CD4-positive, CD25-positive, alpha-beta regulatory T cell (primary cell): ENCODE data around the gene KCNQ1. TPM values are rescaled to one million over a fixed set of nuclear protein-coding genes. Genes with fewer than 3 reads are reported as not detected.
A peak's percentile ranks its signal among the peaks of the same experiment; 100 is the strongest.

ENCODE experiments used
- ATAC-seq, 2 donors: fragments of 150-1000 bp; cut with Tn5 transposase; one replicate each; pipeline ENCODE4 v1.10.0; 2021; ENCODE audit warnings: low read depth in 2 of 2, moderate number of reproducible peaks in 2 of 2, moderate library complexity in 1 of 2
- DNase-seq, 3 donors: peaks; one replicate each; pipeline versions ENCODE4 v3.0.0 to v3.0.0-alpha.2; 2012 to 2022; ENCODE audit warnings: mixed read lengths in 1 of 3
- H3K27ac ChIP-seq: one replicate; pipeline ENCODE4 v1.7.0; 2013; ENCODE audit warnings: mild to moderate bottlenecking, low read length; ENCODE audit not compliant: insufficient read depth, poor library complexity, severe bottlenecking
- H3K27me3 ChIP-seq: one replicate; pipeline ENCODE4 v1.7.0; 2013; ENCODE audit warnings: low read length; ENCODE audit not compliant: control insufficient read depth, insufficient read depth
- H3K36me3 ChIP-seq: one replicate; pipeline ENCODE4 v1.7.0; 2013; ENCODE audit warnings: mild to moderate bottlenecking, low read length, moderate library complexity; ENCODE audit not compliant: control insufficient read depth, insufficient read depth
- H3K4me1 ChIP-seq: 2 replicates; pipeline ENCODE4 v1.7.0; 2013; ENCODE audit warnings: mild to moderate bottlenecking, low read length; ENCODE audit not compliant: insufficient read depth, control insufficient read depth, poor library complexity, severe bottlenecking
- H3K4me3 ChIP-seq: one replicate; pipeline ENCODE4 v1.7.0; 2013; ENCODE audit warnings: low read depth, mild to moderate bottlenecking, low read length, moderate library complexity
- H3K9me3 ChIP-seq, 2 experiments: 1 replicate in 1 of 2; 2 replicates in 1 of 2; pipeline ENCODE4 v1.7.0; 2013; ENCODE audit warnings: low read length in 2 of 2, mild to moderate bottlenecking in 1 of 2, moderate library complexity in 1 of 2; ENCODE audit not compliant: control insufficient read depth in 2 of 2
- H3K27ac Mint-ChIP-seq, 3 donors: one replicate each; pipeline ENCODE4 v1.8.0; 2020 to 2022; ENCODE audit warnings: mild to moderate bottlenecking in 3 of 3, mixed read lengths in 3 of 3, moderate library complexity in 2 of 3
- H3K27me3 Mint-ChIP-seq: one replicate; pipeline ENCODE4 v1.8.0; 2022; ENCODE audit warnings: mild to moderate bottlenecking, mixed read lengths
- H3K36me3 Mint-ChIP-seq: one replicate; pipeline ENCODE4 v1.8.0; 2020; ENCODE audit warnings: mixed read lengths
- H3K4me1 Mint-ChIP-seq, 4 donors: one replicate each; pipeline ENCODE4 v1.8.0; 2020 to 2022; ENCODE audit warnings: mixed read lengths in 4 of 4, mild to moderate bottlenecking in 1 of 4
- H3K4me3 Mint-ChIP-seq, 4 donors: one replicate each; pipeline ENCODE4 v1.8.0; 2020 to 2022; ENCODE audit warnings: mild to moderate bottlenecking in 4 of 4, mixed read lengths in 4 of 4, moderate library complexity in 3 of 4
- H3K9me3 Mint-ChIP-seq, 7 donors: one replicate each; pipeline ENCODE4 v1.8.0; 2020 to 2022; ENCODE audit warnings: mixed read lengths in 7 of 7, mild to moderate bottlenecking in 3 of 7, moderate library complexity in 2 of 7
- polyA plus RNA-seq, 4 donors: library from polyadenylated mRNA; unstranded; fragments of 300-500 nt; fragmentation: Illumina TruSeq; gene quantifications; one replicate each; pipeline ENCODE4 v1.2.3, GENCODE V29; 2021
- total RNA-seq: library from RNA; stranded (reverse); gene quantifications from one replicate; pipeline ENCODE4 v1.2.3, GENCODE V29; 2022

The KCNQ1 gene
- total and polyA plus RNA-seq, 5 donors from 2014 or later = 5.5 to 13.4 (median 6.8) TPM

DNA sequence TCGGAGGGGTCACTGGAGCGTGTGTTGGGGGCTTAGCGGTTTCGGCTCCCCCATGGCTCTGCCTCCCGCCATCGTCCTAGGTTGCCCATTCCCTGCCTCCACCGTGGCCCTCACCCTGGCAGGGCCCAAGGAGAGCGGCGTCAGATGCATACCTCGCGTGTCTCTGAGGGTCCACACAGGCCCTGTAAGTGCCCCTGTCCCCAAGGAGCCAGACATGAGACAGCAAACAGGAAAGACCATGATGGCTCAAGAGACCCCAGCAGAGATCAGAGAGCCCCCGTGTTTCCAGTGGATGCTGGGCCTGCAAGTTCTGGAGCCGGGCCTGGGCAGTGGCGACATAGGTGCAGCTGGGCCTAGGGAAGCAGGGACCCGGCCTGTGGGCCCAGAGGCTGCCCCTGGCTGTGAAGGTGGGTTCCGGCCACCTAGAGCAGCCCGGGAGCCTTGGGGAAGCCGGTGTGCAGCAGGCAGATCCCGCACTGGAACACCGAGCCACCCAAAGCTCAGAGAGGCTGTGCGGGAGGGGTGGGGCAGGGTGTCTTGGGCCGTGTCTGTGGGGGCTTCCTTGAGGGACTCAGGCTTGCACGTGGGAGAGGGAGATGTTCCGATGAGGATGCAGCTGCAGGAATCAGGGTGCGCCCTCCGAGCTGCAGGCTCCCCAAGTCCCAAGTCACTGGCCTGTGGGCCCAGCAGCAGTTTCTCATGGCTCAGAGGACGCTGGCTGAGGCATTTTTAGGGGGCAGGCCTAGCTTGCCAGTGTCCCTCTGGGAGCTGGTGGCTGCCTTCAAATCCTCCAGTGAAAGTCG is 128.6 kb downstream of the KCNQ1 start:
- Histone ChIP-seq H3K9me3 (no peaks in the 10 kb centered on the region), H3K4me1 (no peaks in the 10 kb centered on the region), H3K27me3 (no peaks in the 10 kb centered on the region), H3K4me3 (no peak overlapping the region), H3K27ac (no peak overlapping the region), H3K36me3 (no peaks in the 10 kb centered on the region)
- H3K36me3 Mint-ChIP-seq = no peaks in the 10 kb centered on the region
- peaks cover 0 to 3% (median 0%) of the 10 kb centered on the region in 4 donors for H3K4me1 Mint-ChIP-seq
- H3K9me3 Mint-ChIP-seq = no peaks in the 10 kb centered on the region
- no peak for DNase-seq
- H3K4me3 Mint-ChIP-seq = no peak overlapping the region
- no peak for ATAC-seq
- H3K27me3 Mint-ChIP-seq = no peaks in the 10 kb centered on the region
- H3K27ac Mint-ChIP-seq = no peak overlapping the region

DNA sequence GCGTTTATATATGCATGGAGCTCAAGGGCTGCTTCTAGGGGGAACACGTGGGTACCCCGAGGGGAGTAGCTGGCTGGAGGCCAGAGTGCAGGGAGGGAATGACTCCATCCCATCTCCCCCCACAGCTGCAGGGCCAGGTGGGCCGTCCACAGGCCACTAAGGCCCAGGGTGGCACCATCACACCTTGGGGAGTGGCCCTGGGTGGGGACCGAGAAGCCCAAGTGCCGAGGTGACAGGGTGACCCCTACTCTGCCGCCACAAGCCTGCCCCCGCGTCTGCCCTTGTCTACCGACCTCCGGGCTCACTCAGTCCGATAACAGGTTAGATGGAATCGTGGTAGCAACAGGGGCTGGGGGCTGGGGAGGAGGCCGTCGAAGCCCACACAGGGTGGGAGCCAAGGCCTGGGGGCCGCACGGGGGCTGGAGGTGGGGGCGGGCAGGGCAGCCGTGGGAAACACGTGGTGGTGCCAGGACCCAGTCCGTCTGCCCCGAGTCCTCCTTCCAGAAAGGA is 129.3 kb downstream of the KCNQ1 start:
- Mint-ChIP-seq H3K4me3 (no peak overlapping the region), H3K9me3 (no peaks in the 10 kb centered on the region), H3K27ac (no peak overlapping the region), H3K4me1 (peaks cover 0 to 1% (median 0%) of the 10 kb centered on the region in 4 donors), H3K27me3 (no peaks in the 10 kb centered on the region), H3K36me3 (no peaks in the 10 kb centered on the region)
- H3K36me3 ChIP-seq = no peaks in the 10 kb centered on the region
- H3K9me3 ChIP-seq = no peaks in the 10 kb centered on the region
- ATAC-seq (no peak), DNase-seq (no peak)
- H3K27ac ChIP-seq = no peak overlapping the region
- H3K4me1 ChIP-seq = no peaks in the 10 kb centered on the region
- no peak overlapping the region for H3K4me3 ChIP-seq
- H3K27me3 ChIP-seq = no peaks in the 10 kb centered on the region

DNA sequence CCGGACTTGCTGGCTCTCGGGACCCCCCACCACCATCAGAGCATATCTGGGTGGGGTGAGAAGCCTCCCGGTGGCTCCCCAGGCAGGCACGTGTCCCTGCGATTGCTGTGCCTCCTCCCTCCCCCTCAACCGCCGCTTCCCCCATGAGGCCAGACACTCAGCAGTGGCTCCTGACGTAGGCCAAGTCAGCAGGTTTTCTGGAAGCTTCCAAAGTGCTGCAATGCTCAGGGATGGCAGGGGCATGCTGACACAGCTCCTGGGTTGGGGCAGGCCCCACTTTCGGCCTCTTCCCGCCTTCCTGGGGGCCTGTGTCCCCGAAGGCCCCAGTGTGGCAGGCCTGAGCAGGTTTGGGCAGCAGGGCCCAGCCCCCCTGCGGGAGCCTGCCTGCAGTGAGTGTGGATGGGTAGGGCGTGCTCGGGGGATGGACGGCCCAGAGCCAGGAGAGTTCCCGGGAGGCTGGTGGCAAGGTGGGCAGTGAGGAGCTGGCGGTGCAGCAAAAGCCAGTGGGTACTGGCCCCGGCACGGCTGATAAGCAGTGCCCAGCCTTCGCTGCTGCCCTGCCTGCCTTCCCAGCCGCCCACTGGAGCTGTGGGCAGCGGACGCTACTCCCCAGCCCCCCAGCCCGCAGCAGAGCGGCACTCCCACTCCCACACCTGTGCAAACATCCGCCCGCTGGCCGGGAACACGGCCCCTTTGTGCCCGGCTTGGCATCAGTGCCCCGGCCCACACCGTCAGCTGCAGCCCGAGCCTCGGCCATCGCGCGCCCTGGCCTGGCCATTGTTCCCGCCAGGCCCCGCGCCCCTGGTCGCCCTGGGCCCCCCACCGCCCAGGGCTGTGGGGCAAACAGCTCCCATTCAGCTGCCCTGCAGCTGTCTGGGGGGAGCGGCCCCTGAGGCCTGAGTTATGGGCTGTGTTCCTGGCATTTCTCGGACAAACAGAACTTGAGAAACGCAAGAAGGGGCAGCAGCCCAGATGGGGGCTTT is 130.0 kb downstream of the KCNQ1 start:
- Mint-ChIP-seq H3K4me1 (no peaks in the 10 kb centered on the region), H3K27ac (no peak overlapping the region), H3K9me3 (no peaks in the 10 kb centered on the region), H3K27me3 (no peaks in the 10 kb centered on the region), H3K36me3 (no peaks in the 10 kb centered on the region), H3K4me3 (no peak overlapping the region)
- H3K4me1 ChIP-seq = no peaks in the 10 kb centered on the region
- ATAC-seq = no peak
- no peak overlapping the region for H3K4me3 ChIP-seq
- H3K36me3 ChIP-seq = no peaks in the 10 kb centered on the region
- H3K27ac ChIP-seq = no peak overlapping the region
- H3K9me3 ChIP-seq = no peaks in the 10 kb centered on the region
- H3K27me3 ChIP-seq = no peaks in the 10 kb centered on the region
- no peak for DNase-seq

DNA sequence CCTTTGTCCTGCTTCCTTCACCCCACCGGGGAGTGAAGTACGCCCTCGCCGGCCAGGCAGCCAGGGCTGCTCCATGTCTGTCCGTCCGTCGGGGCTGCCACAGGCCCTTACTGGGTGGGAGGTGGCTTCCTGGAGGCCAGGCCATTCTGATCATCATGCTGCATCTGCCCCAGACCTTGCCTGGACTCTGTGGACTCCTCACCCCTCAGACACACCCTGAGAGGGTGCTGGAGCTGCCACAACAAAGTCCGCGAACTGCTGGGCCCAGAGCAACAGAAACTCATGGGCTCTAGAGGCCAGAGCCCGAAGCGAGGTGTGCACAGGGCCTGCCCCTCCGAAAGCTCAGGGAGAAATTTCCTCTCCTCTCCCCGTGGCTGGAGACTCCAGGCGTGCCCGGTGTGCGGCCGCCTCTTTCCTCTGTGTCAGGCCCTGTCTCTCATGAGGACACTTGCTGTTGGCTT is 130.8 kb downstream of the KCNQ1 start:
- H3K36me3 ChIP-seq = no peaks in the 10 kb centered on the region

DNA sequence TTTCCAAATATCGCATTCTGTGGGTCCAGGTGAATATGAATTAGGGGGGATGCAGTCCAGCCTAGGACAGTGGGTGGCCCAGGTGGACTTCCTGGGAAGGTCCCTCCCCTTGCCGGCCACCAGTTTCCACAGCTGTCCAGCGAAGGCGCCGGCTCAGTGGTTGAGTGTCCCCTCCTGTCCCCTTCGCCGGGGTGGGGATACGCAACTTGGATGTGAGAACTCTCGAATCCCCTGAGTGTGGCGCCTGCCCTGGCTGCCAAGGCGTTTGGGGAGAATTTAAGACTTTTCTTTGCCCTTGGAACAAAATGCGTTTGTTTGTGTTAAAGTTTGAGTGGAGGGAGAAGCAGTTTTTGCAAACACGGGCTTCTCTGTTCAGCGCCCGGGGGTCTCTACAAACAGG is 131.3 kb downstream of the KCNQ1 start:
- DNase-seq (no peak), ATAC-seq (no peak)
- no peak overlapping the region for H3K27ac ChIP-seq
- H3K4me3 ChIP-seq = no peak overlapping the region
- no peaks in the 10 kb centered on the region for H3K4me1 Mint-ChIP-seq
- no peak overlapping the region for H3K27ac Mint-ChIP-seq
- H3K27me3 ChIP-seq = no peaks in the 10 kb centered on the region
- no peaks in the 10 kb centered on the region for H3K36me3 Mint-ChIP-seq
- H3K4me1 ChIP-seq = no peaks in the 10 kb centered on the region
- no peaks in the 10 kb centered on the region for H3K9me3 ChIP-seq
- H3K36me3 ChIP-seq = no peaks in the 10 kb centered on the region
- no peak overlapping the region for H3K4me3 Mint-ChIP-seq
- H3K27me3 Mint-ChIP-seq = no peaks in the 10 kb centered on the region
- H3K9me3 Mint-ChIP-seq = no peaks in the 10 kb centered on the region

More for the DNA sequence above, 130.8 kb downstream of the KCNQ1 start:
- Histone ChIP-seq H3K9me3 (no peaks in the 10 kb centered on the region), H3K27me3 (no peaks in the 10 kb centered on the region), H3K4me1 (no peaks in the 10 kb centered on the region), H3K4me3 (no peak overlapping the region), H3K27ac (no peak overlapping the region)
- no peaks in the 10 kb centered on the region for H3K9me3 Mint-ChIP-seq
- no peak overlapping the region for H3K4me3 Mint-ChIP-seq
- H3K27me3 Mint-ChIP-seq = no peaks in the 10 kb centered on the region
- H3K27ac Mint-ChIP-seq = no peak overlapping the region
- H3K4me1 Mint-ChIP-seq = no peaks in the 10 kb centered on the region
- no peak for ATAC-seq
- DNase-seq = no peak
- no peaks in the 10 kb centered on the region for H3K36me3 Mint-ChIP-seq

DNA sequence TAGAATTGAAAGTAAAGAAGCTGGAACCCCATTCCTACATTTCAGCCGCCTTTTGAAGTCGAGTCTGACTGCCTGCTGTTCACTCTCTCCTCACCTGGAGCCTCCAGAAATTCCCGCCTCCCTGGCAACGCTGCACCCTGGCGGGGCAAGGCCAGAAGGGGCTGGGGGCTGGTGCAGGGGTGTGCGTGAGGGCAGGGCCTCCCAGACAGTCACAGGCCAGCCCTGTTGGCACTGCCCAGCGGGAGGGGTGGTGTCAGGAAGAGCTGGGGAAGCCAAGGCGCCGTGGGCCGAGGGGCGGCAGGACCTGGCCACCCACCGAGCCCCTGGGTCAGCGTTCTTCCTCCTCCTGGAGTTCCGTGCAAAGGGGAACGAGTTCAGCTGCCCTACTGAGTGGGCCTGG is 131.7 kb downstream of the KCNQ1 start:
- Histone ChIP-seq H3K9me3 (no peaks in the 10 kb centered on the region), H3K4me3 (no peak overlapping the region), H3K27me3 (no peaks in the 10 kb centered on the region), H3K27ac (no peak overlapping the region), H3K36me3 (no peaks in the 10 kb centered on the region), H3K4me1 (no peaks in the 10 kb centered on the region)
- no peak for DNase-seq
- H3K4me3 Mint-ChIP-seq = no peak overlapping the region
- H3K9me3 Mint-ChIP-seq = no peaks in the 10 kb centered on the region
- H3K36me3 Mint-ChIP-seq = no peaks in the 10 kb centered on the region
- no peaks in the 10 kb centered on the region for H3K4me1 Mint-ChIP-seq
- ATAC-seq = no peak
- H3K27me3 Mint-ChIP-seq = no peaks in the 10 kb centered on the region
- no peak overlapping the region for H3K27ac Mint-ChIP-seq

DNA sequence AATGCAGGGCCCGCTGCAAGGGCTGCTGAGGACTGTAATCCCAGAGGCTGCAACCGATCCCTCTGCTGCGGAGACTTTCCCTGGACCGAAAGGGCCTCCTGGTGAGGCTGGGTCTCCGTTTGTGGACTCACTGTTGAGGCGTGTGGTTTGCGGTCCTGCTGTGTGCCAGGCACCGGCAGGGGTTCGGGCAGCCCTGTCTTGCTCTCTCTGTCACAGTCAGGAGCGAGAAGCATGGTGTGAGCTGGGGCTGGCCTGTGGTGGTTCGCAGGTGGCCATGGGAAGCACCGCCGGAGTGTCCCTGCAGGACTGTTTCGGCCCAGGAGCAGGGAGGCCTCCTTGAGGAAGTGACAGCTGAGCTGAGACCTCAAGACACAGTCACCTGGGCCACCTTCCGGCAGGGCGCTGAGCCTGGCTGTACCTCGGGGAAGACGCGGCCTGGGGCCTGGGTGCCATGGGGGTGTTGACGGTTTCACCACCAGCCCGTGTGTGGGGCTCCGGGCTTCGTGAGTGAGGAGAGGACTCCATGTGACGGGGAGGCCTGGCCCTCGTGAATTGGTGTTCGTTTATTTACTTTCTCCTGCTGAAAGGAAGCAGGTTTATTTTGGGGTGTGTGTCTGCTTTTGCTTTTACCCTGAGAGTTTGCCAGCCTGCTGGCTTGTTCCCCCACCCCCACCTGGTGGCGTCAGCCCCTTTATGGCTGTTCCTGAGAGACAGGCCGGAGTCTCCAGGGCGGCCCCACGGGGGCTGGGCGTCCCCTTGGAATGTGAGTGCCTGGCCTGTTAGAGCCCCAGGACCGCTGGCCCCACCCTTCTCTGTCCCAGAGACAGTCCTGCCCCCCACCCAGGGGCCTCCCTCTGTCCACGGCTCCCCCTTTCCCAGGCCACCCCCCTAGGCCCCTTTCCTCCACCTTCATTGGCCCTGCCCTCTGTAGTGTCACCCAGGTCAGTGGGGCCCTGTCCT is 132.5 kb downstream of the KCNQ1 start:
- no peaks in the 10 kb centered on the region for H3K9me3 Mint-ChIP-seq
- Histone ChIP-seq H3K27ac (no peak overlapping the region), H3K9me3 (no peaks in the 10 kb centered on the region), H3K4me1 (no peaks in the 10 kb centered on the region), H3K27me3 (no peaks in the 10 kb centered on the region), H3K4me3 (no peak overlapping the region), H3K36me3 (no peaks in the 10 kb centered on the region)
- H3K27ac Mint-ChIP-seq = peak overlapping the region in 1 of 3 donors; percentile 9
- no peaks in the 10 kb centered on the region for H3K36me3 Mint-ChIP-seq
- no peaks in the 10 kb centered on the region for H3K4me1 Mint-ChIP-seq
- H3K27me3 Mint-ChIP-seq = no peaks in the 10 kb centered on the region
- DNase-seq (no peak), ATAC-seq (no peak)
- no peak overlapping the region for H3K4me3 Mint-ChIP-seq
